PFSK-1 (cell line): ENCODE results near the gene ERP27.

Source experiments
- FOXP2 ChIP-seq: optimal IDR thresholded peaks from 2 replicates; pipeline ENCODE3; 2011; ENCODE audit warnings: borderline replicate concordance, control low read depth, inconsistent platforms; ENCODE audit not compliant: insufficient read depth; ENCODE audit errors: extremely low read length, extremely low read depth
- POLR2AphosphoS5 ChIP-seq: IDR thresholded peaks from 2 replicates; pipeline ENCODE4 v1.6.1; 2012; ENCODE audit warnings: low read depth, mild to moderate bottlenecking, control low read depth, low read length, moderate library complexity
- SIN3A ChIP-seq: IDR thresholded peaks from 2 replicates; pipeline ENCODE4 v1.6.1; 2012; ENCODE audit warnings: mild to moderate bottlenecking, low read length, moderate library complexity, borderline replicate concordance; ENCODE audit not compliant: insufficient read depth
- TAF1 ChIP-seq: IDR thresholded peaks from 2 replicates; pipeline ENCODE4 v1.6.1; 2012; ENCODE audit warnings: low read length, control low read depth, borderline replicate concordance; ENCODE audit not compliant: insufficient read depth
- TF ChIP-seq, protein P1 (sequence below), 2 experiments: IDR thresholded peaks; 2 replicates each; pipeline versions ENCODE4 v1.6.1 to v1.8.0; 2011 to 2012; ENCODE audit warnings: low read depth in 2 of 2, low read length in 2 of 2, control low read depth in 1 of 2, inconsistent platforms in 1 of 2, mild to moderate bottlenecking in 1 of 2, moderate library complexity in 1 of 2; ENCODE audit not compliant: insufficient read depth in 1 of 2

ERP27 gene

GRCh38 chr12:14960548-14961465, 22.5 kb upstream of the ERP27 start:
- TF ChIP-seq SIN3A: peak; percentile 59; the same call in 1 of the 2 replicates
- TF ChIP-seq, protein P1, sequence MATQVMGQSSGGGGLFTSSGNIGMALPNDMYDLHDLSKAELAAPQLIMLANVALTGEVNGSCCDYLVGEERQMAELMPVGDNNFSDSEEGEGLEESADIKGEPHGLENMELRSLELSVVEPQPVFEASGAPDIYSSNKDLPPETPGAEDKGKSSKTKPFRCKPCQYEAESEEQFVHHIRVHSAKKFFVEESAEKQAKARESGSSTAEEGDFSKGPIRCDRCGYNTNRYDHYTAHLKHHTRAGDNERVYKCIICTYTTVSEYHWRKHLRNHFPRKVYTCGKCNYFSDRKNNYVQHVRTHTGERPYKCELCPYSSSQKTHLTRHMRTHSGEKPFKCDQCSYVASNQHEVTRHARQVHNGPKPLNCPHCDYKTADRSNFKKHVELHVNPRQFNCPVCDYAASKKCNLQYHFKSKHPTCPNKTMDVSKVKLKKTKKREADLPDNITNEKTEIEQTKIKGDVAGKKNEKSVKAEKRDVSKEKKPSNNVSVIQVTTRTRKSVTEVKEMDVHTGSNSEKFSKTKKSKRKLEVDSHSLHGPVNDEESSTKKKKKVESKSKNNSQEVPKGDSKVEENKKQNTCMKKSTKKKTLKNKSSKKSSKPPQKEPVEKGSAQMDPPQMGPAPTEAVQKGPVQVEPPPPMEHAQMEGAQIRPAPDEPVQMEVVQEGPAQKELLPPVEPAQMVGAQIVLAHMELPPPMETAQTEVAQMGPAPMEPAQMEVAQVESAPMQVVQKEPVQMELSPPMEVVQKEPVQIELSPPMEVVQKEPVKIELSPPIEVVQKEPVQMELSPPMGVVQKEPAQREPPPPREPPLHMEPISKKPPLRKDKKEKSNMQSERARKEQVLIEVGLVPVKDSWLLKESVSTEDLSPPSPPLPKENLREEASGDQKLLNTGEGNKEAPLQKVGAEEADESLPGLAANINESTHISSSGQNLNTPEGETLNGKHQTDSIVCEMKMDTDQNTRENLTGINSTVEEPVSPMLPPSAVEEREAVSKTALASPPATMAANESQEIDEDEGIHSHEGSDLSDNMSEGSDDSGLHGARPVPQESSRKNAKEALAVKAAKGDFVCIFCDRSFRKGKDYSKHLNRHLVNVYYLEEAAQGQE (IDR thresholded peaks at IDR 0.05; ENCODE audit: insufficient read depth in 1 of 2, low read depth in 2 of 2, low read length in 2 of 2): no peak; a peak in 1 of 4 replicates

GRCh38 chr12:14959916-14960496, 21.7 kb upstream of the ERP27 start:
- no peak for TF ChIP-seq FOXP2
- TF ChIP-seq POLR2AphosphoS5: no peak

DNA sequence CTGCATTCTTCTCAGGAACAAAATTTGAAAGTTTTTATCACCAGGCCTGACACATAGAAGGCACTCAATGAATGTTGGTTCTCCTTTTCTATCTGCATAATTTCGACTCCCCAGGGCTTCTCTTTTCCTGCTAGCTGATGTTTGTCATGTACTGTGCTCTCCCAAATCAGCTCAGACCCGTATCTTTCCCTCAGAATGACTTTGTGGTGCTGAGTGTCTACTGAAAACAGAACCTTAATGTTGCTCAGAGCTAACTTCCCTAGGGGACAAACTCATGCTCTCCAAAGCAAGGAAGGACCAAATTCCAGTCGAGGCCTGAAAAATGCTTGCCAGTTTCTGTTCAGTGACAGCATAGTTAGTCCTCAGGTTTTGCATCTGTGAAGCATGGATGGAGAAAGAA, 21.1 kb upstream of the ERP27 start:
- TF ChIP-seq SIN3A (no peak), FOXP2 (no peak), POLR2AphosphoS5 (no peak), TAF1 (no peak)
- TF ChIP-seq, protein P1 (IDR thresholded peaks at IDR 0.05; ENCODE audit: insufficient read depth in 1 of 2, low read depth in 2 of 2, low read length in 2 of 2): no peak

DNA sequence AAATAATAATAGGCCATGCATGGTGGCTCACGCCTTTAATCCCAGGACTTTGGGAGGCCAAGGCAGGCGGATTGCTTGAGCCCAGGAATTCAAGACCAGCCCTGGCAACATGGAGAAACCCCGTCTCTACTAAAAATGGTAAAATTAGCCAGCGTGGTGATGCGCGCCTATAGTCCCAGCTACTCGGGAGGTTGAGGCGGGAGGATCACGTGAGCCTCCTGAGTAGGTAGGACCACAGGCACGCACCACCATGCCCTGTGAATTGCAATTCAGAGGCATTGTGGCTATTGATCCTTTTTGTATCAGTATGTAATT, 20.7 kb upstream of the ERP27 start:
- TF ChIP-seq SIN3A: no peak
- no peak for TF ChIP-seq TAF1
- TF ChIP-seq POLR2AphosphoS5: no peak
- no peak for TF ChIP-seq FOXP2
- TF ChIP-seq, protein P1 (IDR thresholded peaks at IDR 0.05; ENCODE audit: insufficient read depth in 1 of 2, low read depth in 2 of 2, low read length in 2 of 2): no peak

- no peak for TF ChIP-seq POLR2AphosphoS5
- TF ChIP-seq, protein P1 (IDR thresholded peaks at IDR 0.05; ENCODE audit: insufficient read depth in 1 of 2, low read depth in 2 of 2, low read length in 2 of 2): no peak
Observed at GRCh38 chr12:14958361-14959125, 20.2 kb upstream of the ERP27 start.
